H9 (cell line): ENCODE measurements around the gene CYP19A1. TPM values are rescaled to one million over a fixed set of nuclear protein-coding genes. Genes with fewer than 3 reads are reported as not detected.

Experiments
- DNase-seq: peaks from one replicate; pipeline ENCODE4 v3.0.0-alpha.2; 2017
- H2AFZ ChIP-seq: one replicate; pipeline ENCODE4 v1.6.1; 2013; ENCODE audit warnings: mild to moderate bottlenecking, low read length, control low read depth, moderate library complexity
- H2AK5ac ChIP-seq: 2 replicates; pipeline ENCODE4 v1.6.1; 2013; ENCODE audit warnings: low read length, control low read depth, mixed read lengths; ENCODE audit not compliant: insufficient read length
- H2BK120ac ChIP-seq: one replicate; pipeline ENCODE4 v1.6.1; 2013; ENCODE audit warnings: low read depth, mild to moderate bottlenecking, low read length, control low read depth, inconsistent platforms; ENCODE audit not compliant: poor library complexity, severe bottlenecking
- H2BK12ac ChIP-seq: 2 replicates; pipeline ENCODE4 v1.6.1; 2013; ENCODE audit warnings: low read length, control low read depth, mixed read lengths, low read depth; ENCODE audit not compliant: insufficient read length
- H2BK15ac ChIP-seq: 2 replicates; pipeline ENCODE4 v1.6.1; 2013; ENCODE audit warnings: low read depth, low read length, control low read depth
- H2BK20ac ChIP-seq: one replicate; pipeline ENCODE4 v1.6.1; 2013; ENCODE audit warnings: low read depth, mild to moderate bottlenecking, low read length, control low read depth, inconsistent platforms; ENCODE audit not compliant: poor library complexity, severe bottlenecking
- H2BK5ac ChIP-seq: 2 replicates; pipeline ENCODE4 v1.6.1; 2013; ENCODE audit warnings: low read length, control low read depth, mixed read lengths; ENCODE audit not compliant: insufficient read length
- H3K14ac ChIP-seq: 2 replicates; pipeline ENCODE4 v1.6.1; 2013; ENCODE audit warnings: low read length, control low read depth; ENCODE audit not compliant: insufficient read depth
- H3K18ac ChIP-seq: 2 replicates; pipeline ENCODE4 v1.6.1; 2013; ENCODE audit warnings: low read depth, mild to moderate bottlenecking, mixed read lengths, low read length, control low read depth; ENCODE audit not compliant: insufficient read length
- H3K23ac ChIP-seq: 2 replicates; pipeline ENCODE4 v1.6.1; 2013; ENCODE audit warnings: low read length, control low read depth, mixed read lengths, low read depth; ENCODE audit not compliant: insufficient read length
- H3K23me2 ChIP-seq: 2 replicates; pipeline ENCODE4 v1.6.1; 2013; ENCODE audit warnings: low read depth, mild to moderate bottlenecking, mixed read lengths, low read length, control low read depth; ENCODE audit not compliant: insufficient read length, poor library complexity, severe bottlenecking
- H3K27ac ChIP-seq: 2 replicates; pipeline ENCODE4 v1.5.1; 2013; ENCODE audit warnings: low read length, control low read depth, mixed read lengths, low read depth; ENCODE audit not compliant: insufficient read length
- H3K27me3 ChIP-seq: 2 replicates; pipeline ENCODE4 v1.6.1; 2013; ENCODE audit warnings: low read length, control low read depth, inconsistent platforms; ENCODE audit not compliant: insufficient read depth
- H3K4ac ChIP-seq: 2 replicates; pipeline ENCODE4 v1.6.1; 2013; ENCODE audit warnings: low read depth, mild to moderate bottlenecking, control low read depth, inconsistent platforms, low read length, moderate library complexity
- H3K4me1 ChIP-seq: 2 replicates; pipeline ENCODE4 v1.6.1; 2013; ENCODE audit warnings: low read length, control low read depth, inconsistent platforms; ENCODE audit not compliant: insufficient read depth
- H3K4me2 ChIP-seq: 2 replicates; pipeline ENCODE4 v1.6.1; 2013; ENCODE audit warnings: low read length, control low read depth, mixed read lengths; ENCODE audit not compliant: insufficient read length, insufficient read depth
- H3K56ac ChIP-seq: 2 replicates; pipeline ENCODE4 v1.6.1; 2013; ENCODE audit warnings: low read depth, mild to moderate bottlenecking, mixed read lengths, low read length, control low read depth; ENCODE audit not compliant: insufficient read length
- H3K79me1 ChIP-seq: 2 replicates; pipeline ENCODE4 v1.6.1; 2013; ENCODE audit warnings: low read depth, mild to moderate bottlenecking, moderate library complexity, low read length, control low read depth, inconsistent platforms; ENCODE audit not compliant: insufficient read depth, poor library complexity, severe bottlenecking
- H3K79me2 ChIP-seq: 2 replicates; pipeline ENCODE4 v1.6.1; 2013; ENCODE audit warnings: low read length, control low read depth, inconsistent platforms; ENCODE audit not compliant: insufficient read depth
- H3K9ac ChIP-seq: 2 replicates; pipeline ENCODE4 v1.6.1; 2013; ENCODE audit warnings: low read length, control low read depth, mixed read lengths; ENCODE audit not compliant: insufficient read length; ENCODE audit errors: extremely low read depth
- H3K9me3 ChIP-seq: one replicate; pipeline ENCODE4 v1.6.1; 2013; ENCODE audit warnings: low read depth, low read length, inconsistent platforms; ENCODE audit not compliant: control insufficient read depth
- H3T11ph ChIP-seq: one replicate; pipeline ENCODE4 v1.6.1; 2013; ENCODE audit warnings: mild to moderate bottlenecking, low read length, control low read depth, inconsistent platforms
- H4K20me1 ChIP-seq: one replicate; pipeline ENCODE4 v1.6.1; 2013; ENCODE audit not compliant: control insufficient read depth, insufficient read length, insufficient read depth
- H4K5ac ChIP-seq: 2 replicates; pipeline ENCODE4 v1.6.1; 2013; ENCODE audit warnings: low read depth, mild to moderate bottlenecking, mixed read lengths, low read length, control low read depth; ENCODE audit not compliant: insufficient read length
- H4K8ac ChIP-seq: replicated peaks from 2 replicates; pipeline ENCODE4 v1.6.1; 2013; ENCODE audit warnings: low read length, control low read depth, mixed read lengths, low read depth; ENCODE audit not compliant: insufficient read length
- H4K91ac ChIP-seq: 2 replicates; pipeline ENCODE4 v1.6.1; 2013; ENCODE audit warnings: low read depth, mild to moderate bottlenecking, moderate library complexity, mixed read lengths, low read length, control low read depth; ENCODE audit not compliant: insufficient read length
- H3K27ac Mint-ChIP-seq, 3 experiments: 2 replicates in 2 of 3; 3 replicates in 1 of 3; pipeline ENCODE4 v1.8.0; 2020 to 2021; ENCODE audit warnings: mixed read lengths in 3 of 3, mild to moderate bottlenecking in 1 of 3, moderate library complexity in 1 of 3
- H3K27me3 Mint-ChIP-seq: 2 replicates; pipeline ENCODE4 v1.8.0; 2021; ENCODE audit warnings: low read depth, mild to moderate bottlenecking, moderate library complexity, mixed read lengths
- H3K36me3 Mint-ChIP-seq, 3 experiments: 2 replicates in 2 of 3; 3 replicates in 1 of 3; pipeline ENCODE4 v1.8.0; 2020 to 2021; ENCODE audit warnings: low read depth in 3 of 3, mixed read lengths in 3 of 3; ENCODE audit not compliant: insufficient read depth in 1 of 3
- H3K4me1 Mint-ChIP-seq, 2 experiments: 2 replicates each; pipeline ENCODE4 v1.8.0; 2020; ENCODE audit warnings: mixed read lengths in 2 of 2
- H3K4me3 Mint-ChIP-seq, 2 experiments: 2 replicates in 1 of 2; 3 replicates in 1 of 2; pipeline ENCODE4 v1.8.0; 2020 to 2021; ENCODE audit warnings: mild to moderate bottlenecking in 2 of 2, mixed read lengths in 2 of 2, moderate library complexity in 1 of 2
- H3K9me3 Mint-ChIP-seq, 2 experiments: 2 replicates in 1 of 2; 3 replicates in 1 of 2; pipeline ENCODE4 v1.8.0; 2020; ENCODE audit warnings: mild to moderate bottlenecking in 2 of 2, mixed read lengths in 2 of 2, moderate library complexity in 1 of 2
- CTCF ChIP-seq: fragments of 200-600 bp; sonication (generic); conservative IDR thresholded peaks from 3 replicates; pipeline ENCODE4 v1.8.0; 2021; ENCODE audit warnings: antibody characterized with exemption, mild to moderate bottlenecking
- WGBS: extraction: QIAGEN DNeasy Blood & Tissue Kit; methylation state at CpG from one replicate; pipeline ENCODE4 v1.1.7; 2013; ENCODE audit warnings: missing lambda C conversion rate, low lambda C conversion rate, mixed read lengths; ENCODE audit not compliant: insufficient read length; ENCODE audit errors: extremely low coverage; 5-methylcytosine and 5-hydroxymethylcytosine counted together
- total RNA-seq: library from RNA; stranded (reverse); gene quantifications from 2 replicates; pipeline ENCODE4 v1.2.1, GENCODE V29; 2021

CYP19A1 gene
- total RNA-seq, 1 experiment from 2014 or later: not detected

GRCh38 chr15:51172193-51172592, 166.2 kb downstream of the CYP19A1 start:
- no peak overlapping the region for H3K18ac ChIP-seq
- H3K23me2 ChIP-seq: no peaks in the 10 kb centered on the region
- DNase-seq: no peak
- no peak overlapping the region for H3T11ph ChIP-seq
- no peak overlapping the region for H3K27ac ChIP-seq
- H4K5ac ChIP-seq: no peak overlapping the region
- H3K79me2 ChIP-seq: no peaks in the 10 kb centered on the region
- no peak overlapping the region for H4K8ac ChIP-seq
- H3K79me1 ChIP-seq: no peaks in the 10 kb centered on the region
- no peak for TF ChIP-seq CTCF
- H3K4me2 ChIP-seq: no peak overlapping the region
- H3K4me1 ChIP-seq: no peaks in the 10 kb centered on the region
- no peak overlapping the region for H3K56ac ChIP-seq
- no peak overlapping the region for H2AFZ ChIP-seq
- Mint-ChIP-seq H3K27me3 (no peaks in the 10 kb centered on the region), H3K27ac (no peak overlapping the region), H3K9me3 (no peaks in the 10 kb centered on the region), H3K4me1 (no peaks in the 10 kb centered on the region), H3K36me3 (no peaks in the 10 kb centered on the region), H3K4me3 (no peak overlapping the region)
- no peak overlapping the region for H2BK12ac ChIP-seq
- H3K9me3 ChIP-seq: no peaks in the 10 kb centered on the region
- H3K9ac ChIP-seq: no peak overlapping the region
- H3K4ac ChIP-seq: no peak overlapping the region
- H4K91ac ChIP-seq: no peak overlapping the region
- H2BK15ac ChIP-seq: no peak overlapping the region
- H2BK120ac ChIP-seq: no peak overlapping the region
- no peak overlapping the region for H2BK20ac ChIP-seq
- WGBS: no CpG with 5 or more reads among the region's 3 CpGs
- H3K23ac ChIP-seq: no peak overlapping the region
- H4K20me1 ChIP-seq: no peaks in the 10 kb centered on the region
- no peak overlapping the region for H2AK5ac ChIP-seq
- no peak overlapping the region for H3K14ac ChIP-seq
- no peaks in the 10 kb centered on the region for H3K27me3 ChIP-seq
- H2BK5ac ChIP-seq: no peak overlapping the region
